ENCODE results near the gene PRDM12.
A peak's percentile ranks its signal among the peaks of the same experiment; 100 is the strongest.
"Not testable (repeated sequence)": the region's sequence is repeated elsewhere in the genome, so short reads cannot be mapped to it uniquely, and the experiment has no call there.

The PRDM12 gene

DNA sequence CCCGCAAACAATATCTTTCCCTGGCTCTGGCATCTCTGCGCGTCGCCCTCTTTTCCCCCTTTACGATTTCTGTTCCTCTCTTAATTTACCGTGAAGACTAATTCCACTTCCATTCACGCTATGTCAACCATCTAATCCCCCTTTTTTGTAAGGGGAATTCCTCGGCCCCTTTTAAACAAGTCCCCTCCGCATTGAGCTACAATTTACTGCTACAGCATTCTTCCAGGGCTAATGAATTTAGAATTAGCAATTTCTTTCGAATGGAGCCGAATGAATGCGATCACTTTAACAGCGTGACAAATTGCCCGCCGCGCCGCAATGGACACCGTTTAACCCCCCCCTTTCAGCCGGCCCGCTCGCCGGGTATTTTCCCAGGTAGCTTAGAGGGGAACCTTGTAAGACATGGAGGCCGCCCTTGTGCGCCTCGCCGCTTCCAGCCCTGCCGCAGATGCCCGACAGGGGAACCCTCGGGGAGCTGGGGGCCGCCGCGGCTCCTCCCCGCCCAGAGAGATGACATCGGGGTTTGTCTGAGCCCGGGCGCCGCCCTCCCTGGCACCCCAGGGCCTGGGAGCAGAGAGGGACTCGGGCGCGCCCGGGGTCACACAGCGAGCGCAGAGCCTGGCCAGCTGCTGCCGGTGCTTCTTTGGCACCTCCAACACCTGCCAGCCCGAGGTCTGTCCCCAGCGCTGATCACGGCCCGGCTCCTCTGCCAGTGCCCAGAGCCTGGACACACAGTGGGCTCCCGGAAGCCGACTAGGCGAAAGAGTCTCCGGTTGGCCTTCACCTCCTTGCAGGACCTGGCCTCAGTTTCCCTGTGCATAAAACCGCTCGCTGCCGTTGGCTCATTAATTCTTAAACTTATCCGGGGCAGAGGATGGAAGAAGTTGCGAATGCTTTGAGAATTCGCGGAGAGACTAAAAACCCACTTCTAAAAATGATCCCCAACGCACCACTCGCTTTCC lies 1.3 kb downstream of the PRDM12 start:
- DNase-seq: no peak

DNA sequence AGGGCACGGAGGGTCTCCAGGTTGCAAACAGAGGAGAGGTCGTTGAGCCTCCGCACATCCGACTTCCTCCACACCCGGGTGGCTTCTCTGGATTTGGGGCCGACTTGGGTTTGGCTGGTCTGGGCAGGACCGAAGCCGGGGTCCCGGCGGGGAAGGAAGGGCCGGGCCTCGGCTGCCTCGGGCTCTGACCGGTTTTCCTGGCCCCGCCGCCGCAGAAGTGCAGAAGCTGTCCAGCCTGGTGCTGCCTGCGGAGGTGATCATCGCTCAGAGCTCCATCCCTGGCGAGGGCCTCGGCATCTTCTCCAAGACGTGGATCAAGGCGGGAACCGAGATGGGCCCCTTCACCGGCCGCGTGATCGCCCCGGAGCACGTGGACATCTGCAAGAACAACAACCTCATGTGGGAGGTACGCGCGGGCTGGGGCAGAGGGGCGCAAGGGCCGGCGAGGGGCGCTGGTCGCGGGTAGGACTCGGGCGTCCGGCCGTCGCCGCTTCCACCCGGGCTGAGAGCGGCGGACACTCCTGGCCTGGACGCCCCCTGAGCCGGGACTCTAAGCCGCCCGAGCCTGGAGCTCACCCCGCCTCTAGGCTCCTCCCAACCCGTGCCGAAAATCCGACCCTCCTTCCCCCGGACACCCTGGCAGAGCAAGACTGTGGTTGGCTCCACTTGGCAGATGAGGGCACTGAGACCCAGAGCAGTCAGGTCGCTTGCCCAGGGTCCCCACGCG lies 2.2 kb downstream of the PRDM12 start:
- DNase-seq: no peak

DNA sequence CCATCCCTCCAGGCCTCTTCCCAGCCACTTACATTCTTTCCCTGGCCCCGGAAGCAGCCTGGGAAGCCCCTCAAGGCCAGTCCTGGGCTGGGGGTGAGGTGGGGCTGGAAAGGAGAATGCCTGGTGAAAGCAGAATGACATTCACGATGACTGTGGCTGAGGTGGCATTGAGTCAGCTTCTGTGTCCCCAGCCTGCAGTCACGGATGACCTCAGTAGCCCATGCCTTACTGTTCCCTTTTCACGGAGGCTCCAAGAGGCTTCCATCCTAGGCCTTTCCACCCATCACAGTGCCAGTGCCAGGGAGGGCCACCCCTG lies 2.7 kb downstream of the PRDM12 start:
- DNase-seq: no peak

DNA sequence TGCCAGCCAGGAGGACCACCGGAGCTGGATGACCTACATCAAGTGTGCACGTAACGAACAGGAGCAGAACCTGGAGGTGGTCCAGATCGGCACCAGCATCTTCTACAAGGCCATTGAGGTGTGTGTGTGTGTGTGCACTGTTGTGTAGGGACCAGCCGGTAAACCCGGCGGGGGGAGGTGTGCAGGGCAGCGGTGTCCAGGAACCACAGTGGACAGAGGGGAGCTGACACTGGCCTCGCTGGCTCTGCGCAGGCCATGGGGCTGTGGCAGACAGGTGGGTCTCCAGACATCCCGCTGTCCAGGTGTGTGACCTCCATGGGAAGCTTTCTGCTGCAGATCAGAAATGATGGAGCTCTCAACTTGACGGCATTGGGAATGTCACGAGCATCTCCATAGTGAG lies 3.8 kb downstream of the PRDM12 start:
- DNase-seq: no peak

DNA sequence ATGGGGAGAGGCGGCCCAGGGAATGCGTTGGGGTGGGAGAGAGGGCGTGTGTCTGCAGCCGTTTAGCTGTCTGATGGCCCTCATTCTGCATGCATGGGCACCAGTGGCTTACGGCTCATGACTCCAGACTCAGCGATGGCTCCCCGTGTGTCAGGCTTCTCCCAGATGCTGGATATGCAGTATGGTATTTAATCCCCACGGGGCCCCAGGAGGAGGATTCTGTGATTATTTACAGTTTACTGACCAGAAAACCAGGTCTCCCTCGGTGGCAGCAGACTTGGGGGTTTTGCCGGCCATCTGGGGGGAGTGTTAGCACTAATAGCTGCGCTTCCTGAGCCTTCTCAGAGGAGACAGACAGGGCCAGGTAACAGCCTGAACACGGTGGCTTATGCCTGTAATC lies 4.3 kb downstream of the PRDM12 start:
- no peak for DNase-seq

DNA sequence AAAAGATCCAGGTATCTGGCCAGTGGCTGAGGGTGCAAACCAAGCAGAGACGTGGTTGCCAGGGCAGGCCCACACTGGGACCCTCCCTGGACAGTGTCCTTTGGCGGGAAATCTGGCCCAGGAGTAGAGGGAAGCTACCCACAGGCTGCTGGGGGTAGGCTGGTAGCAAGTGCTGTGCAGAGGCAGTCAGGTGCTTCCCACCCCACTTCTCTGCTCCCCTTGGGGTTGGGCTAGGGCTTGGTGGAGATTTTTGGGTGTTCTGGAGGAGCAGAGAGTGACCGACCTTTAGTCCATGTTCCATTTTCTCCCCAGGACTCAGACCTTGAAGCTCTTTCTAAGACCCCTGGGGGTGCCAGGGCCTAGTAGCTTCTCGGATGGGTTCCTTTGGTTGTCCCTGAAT lies 5.6 kb downstream of the PRDM12 start:
- no peak for DNase-seq

DNA sequence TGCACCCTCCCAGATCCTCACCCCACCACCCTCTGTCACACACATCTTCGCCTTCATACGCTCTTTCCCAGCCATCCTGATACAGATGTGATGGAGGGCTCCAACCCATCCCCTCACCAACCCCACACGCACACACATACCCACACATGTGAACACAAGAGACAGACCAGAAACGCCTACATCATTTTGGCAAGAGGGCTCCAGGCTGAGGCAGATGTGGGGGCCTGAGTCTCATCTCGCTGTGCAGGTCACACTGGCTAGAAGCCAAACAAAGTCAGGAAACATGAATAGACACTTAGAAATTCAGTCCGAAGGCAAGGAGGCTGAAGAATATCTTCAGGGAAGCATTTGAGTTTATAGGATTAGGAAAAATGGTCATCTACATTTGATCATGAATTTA lies 6.2 kb downstream of the PRDM12 start:
- no peak for DNase-seq

DNA sequence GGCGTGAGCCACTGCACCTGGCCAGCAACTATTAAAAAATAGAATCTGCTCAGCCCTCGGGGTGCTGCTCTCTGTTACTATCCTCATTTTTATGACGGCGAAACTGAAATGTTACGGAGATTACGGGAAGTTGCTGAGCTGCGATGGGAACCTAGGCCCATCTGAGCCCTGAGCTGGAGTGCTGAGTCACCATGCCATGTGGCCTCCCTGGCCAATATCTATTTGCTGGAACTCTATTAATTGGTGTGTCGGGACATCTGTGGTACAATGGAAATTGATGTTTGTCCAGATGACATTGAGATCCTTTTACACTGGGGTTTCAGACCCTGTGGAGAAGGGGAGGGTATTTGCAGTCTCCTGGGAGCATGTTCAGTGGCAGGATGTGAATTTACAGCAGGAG lies 8.1 kb downstream of the PRDM12 start:
- no peak for DNase-seq

DNA sequence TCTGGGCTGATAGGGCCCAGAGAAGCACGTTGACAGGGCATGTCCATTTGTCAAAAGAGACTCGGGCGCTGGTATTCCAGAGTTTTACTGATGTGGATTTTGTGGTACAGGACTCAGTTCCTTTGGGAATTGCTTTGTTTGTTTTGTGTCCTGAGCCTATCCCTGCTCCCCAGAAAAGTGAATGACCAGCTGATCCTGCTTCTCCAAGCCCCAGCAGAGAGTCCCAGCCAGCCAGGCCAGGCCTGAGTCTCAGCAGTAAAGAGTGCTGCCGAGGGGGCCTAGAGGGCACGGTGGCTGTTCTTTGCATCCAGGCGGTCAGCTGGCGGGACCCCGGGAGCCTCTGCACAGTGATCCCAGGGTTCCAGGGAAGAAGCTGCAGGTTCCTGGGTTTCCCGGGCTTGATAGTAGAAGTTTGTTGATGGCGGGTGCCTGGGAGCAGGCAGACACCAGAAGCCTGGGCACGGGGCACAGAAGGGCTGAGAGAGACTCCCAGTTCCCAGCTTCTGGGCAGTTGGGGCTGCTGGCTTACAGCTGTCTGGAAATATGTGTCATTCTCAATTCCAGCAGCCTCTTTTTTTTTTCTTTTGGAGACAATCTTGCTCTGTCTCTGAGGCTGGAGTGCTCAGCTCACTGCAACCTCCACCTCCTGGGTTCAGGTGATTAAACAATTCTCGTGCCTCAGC lies 8.7 kb downstream of the PRDM12 start:
- DNase-seq: no peak

DNA sequence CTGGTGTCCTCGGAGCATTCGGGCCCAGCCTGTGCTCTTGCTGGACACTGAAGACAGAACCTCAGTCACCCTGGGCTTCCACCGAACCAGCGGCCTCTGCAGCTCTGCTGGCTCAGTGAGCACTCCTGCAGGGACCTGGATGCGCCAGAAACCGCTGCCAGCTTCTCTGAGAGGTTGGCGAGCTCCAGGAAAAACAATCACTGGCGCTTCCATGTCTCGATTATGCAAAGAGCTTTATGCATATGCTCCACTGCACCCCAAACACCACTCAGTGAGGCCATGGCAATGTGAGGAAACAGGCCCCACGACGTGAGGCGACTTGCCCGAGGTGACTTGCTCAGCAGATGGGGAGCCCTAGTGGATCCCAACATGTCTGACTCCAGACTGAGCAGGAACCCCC lies 11.0 kb downstream of the PRDM12 start:
- no peak for DNase-seq

DNA sequence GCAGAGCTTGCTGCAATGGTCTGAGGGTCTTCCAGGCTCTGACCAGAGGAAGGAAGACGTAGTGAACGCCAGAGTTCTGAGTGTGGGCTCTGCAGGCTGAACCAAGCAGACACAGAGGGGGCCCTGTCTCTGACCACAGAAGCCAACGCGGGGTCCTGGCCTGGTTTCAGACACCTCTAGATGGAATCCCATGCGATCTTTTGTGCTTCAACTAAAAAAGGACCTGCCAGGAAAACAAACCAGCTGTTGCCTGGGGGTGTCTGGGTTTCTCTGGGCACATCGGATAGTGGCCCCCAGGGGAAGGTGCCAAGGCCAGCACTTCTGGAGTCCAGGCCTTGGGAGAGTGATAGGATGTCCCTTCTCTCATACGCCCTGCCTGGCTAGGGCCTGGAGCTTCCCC lies 12.9 kb downstream of the PRDM12 start:
- DNase-seq: no peak

DNA sequence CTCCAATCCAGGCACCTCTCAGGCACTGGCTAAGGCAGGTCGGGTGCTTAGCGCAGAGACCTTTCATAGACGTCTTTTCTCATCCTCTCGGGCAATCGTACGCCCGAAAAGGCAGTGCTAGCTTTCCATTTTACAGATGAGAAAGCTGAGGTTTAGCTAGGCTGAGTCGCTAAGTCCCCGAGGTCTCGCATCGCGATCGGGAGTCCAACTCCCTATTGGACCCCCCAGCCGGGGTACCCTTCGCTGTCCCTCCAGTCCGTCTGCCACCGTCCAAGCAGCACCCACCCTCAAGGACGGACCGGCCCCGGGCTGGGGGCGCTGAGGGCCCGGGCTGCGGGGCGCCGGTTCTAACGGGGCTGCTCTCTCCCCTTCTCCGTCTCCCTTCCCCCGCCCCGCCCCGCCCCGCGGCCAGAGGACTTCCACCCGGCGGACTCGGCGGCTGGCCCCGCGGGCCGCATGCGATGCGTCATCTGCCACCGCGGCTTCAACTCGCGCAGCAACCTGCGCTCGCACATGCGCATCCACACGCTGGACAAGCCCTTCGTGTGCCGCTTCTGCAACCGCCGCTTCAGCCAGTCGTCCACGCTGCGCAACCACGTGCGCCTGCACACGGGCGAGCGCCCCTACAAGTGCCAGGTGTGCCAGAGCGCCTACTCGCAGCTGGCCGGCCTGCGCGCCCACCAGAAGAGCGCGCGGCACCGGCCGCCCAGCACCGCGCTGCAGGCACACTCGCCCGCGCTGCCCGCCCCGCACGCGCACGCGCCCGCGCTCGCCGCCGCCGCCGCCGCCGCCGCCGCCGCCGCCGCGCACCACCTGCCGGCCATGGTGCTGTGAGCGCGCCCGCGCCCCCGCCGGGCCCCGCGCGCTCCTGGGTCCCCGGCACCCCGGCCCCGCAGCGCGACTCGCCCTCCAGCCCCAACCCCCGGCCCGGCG lies 16.7 kb downstream of the PRDM12 start:
- DNase-seq: peak; percentile 72

DNA sequence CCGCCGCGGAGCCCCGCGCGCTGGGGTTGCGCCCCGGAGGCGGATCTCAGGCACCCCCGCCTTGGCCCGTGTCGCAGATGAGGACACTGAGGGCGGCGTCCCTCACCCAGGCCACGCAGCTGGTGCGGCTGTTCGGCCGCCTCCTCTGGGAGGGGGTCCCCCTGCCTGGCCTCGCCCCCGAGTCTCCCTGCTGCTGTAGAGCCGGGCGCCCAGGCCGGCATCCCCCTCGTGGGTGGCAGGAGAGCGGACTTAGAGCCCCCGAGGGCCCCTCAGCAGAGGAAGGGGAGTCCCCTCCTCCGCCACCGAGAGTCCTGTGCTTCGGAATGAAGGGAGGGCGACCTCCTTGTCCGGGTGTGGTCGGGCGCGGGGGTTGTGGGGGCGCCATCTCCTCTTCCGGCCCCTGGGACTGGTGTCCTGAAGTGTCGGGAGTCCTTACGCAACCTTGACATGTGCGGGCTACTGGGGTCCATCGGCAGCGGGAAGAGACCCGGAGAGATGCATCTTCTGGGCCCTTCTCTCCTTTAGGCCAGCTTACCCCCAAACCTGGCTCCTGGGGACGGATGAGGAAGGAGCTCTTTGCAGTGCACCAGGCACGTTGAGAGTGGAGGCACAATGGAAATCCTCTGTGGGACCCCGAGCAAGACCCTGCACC lies 17.5 kb downstream of the PRDM12 start:
- DNase-seq: peak; percentile 19

DNA sequence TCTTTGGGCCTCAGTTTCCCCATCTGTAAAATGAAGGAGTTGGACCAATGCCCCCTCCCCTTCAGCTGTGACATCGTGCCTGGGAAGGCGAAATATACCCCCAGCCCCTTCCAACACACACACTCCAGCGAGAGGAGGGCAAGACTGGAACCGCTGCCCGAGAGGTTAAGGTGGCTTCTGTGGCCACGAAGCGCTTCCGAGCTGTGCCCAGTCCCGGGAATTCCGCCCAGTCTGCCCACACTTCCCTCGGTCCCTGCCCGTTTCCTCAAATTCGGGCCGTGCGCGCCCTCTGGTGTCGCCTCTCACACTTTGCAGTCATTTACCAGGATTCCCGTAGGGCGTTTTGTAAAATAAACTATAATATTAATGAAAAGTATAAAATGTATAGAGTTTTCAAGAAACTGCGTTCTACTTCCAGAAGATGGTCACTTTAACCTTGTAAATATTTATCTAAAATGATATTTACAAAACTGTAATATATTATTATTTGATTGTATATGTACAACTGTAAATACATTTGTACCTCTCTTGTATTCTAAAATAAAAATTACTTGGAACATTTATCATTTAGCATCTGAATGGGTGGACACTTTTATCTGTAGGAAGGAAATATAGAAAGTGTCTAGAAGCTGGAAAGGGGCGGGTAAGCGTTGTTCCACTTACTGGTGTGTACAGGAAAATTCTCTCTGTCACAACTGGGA lies 18.2 kb downstream of the PRDM12 start:
- DNase-seq: peak; percentile 75

DNA sequence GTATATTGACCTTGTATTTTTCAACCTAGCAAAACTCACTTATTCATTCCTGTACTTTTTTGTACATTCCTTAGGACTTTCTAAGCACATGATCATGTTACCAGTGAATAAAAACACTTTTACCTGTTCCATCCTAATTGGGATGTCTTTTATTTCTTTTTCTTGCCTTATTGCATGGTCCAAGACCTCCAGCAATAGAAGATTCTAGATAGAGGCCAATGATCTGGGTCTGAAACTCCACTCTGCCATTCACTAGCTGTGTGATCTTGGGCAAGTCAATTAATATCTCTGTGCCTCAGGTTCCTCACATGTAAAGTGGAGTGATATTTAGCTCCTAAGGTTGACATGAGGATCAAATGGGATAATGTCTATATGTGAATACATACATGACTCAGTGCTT lies 20.7 kb downstream of the PRDM12 start:
- DNase-seq: no peak

DNA sequence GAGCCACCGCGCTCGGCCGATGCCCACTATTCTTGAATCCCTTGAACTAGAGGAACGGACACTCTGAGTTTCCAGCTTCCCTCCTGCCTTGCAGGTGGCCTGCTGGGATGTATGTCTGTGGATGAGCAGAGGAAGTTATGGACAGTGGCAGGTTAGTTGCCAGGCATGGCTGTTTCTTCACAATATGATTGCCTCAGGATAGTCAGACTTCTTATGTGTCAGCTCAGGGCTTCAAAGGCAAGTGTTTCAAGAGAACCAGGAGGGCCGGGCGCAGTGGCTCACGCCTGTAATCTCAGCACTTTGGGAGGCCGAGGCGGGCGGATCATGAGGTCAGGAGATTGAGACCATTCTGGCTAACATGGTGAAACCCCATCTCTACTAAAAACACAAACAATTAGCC lies 21.6 kb downstream of the PRDM12 start:
- DNase-seq: not testable (repeated sequence)

DNA sequence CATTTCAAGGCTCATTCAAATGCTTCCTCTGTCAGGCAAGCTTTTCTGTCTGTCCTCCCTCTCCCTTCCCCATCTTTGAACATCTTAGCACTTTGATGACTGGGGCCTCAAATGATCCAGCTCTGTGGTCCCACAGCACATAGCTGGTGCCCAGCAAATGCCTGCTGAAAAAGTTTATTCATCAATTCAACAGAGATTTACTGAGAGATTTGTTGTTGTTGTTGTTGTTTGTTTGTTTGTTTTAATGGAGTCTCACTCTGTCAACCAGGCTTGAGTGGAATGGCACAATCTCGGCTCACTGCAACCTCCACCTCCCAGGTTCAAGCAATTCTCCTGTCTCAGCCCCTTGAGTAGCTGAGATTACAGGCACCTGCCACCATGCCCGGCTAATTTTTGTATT lies 23.2 kb downstream of the PRDM12 start:
- no peak for DNase-seq

DNA sequence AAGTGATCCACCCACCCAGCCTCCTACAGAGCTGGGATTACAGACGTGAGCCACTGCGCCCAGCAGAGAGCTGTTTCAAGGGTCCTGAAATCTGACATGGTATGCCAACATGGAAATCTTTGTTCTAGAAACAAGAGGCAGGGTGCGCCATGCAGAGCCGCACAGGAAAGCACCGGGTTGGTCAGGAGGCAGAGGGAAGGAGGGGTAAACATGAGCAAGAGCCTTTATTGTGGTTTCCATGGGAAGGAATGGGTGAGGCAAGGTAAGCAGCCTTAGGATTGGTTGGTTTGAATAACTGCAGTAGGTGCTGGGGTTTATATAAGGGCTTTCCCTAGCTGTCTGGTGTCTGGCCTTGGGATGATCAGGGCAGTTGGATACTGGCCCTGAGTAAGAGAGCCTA lies 23.7 kb downstream of the PRDM12 start:
- peak; percentile 29 for DNase-seq

DNA sequence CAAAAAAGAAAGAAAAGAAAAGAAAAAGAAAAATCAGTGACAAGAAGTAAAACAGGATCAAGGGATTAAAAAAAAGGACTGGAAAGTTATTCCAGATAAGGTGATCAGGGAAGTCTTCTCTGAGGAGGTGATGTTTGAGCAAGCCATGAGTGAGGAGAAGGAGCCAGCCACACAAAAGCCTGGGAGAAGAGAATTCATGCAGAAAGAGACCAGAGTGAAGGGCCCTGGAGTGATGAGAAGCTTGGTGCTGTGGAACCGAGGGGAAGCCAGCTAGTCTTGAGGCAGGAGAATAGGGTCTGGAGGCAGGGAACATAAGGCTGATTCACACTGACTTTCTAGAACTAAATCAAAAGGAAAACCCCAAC lies 25.2 kb downstream of the PRDM12 start:
- no peak for DNase-seq

DNA sequence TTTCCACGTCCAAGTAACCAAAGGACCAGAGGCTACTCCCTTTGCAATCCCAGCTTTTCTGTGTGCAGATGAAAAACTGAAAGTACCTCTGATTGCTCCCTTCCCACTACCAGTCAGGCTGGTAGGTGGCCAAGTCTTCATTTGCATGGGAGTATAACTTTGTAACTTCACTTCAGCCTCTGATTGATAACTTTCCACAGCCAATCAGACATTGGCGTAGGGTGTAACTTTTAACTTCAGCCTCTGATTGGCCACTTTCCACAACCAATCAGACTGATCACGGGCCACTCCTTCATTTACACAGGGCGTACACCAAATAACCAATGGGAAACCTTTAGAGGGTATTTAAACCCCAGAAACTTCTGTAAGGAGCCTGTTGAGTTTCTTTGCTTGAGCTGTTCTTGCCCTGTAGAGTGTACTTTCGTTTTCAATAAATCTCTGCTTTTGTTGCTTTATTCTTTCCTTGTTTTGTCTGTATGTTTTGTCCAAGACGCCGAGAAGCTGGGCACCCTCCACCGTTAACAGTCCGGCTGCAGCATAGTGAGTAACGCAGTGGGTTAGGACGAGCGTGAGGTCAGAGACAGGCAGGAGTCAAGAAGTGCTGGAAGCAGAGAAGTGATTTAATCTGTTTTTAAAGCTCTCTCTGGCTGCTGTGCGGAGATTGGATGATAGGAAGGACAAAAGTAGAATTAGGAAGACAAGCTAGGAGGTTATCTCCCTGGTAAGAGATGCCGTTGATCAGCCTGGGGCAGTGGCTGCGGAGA lies 25.7 kb downstream of the PRDM12 start:
- DNase-seq: no peak

DNA sequence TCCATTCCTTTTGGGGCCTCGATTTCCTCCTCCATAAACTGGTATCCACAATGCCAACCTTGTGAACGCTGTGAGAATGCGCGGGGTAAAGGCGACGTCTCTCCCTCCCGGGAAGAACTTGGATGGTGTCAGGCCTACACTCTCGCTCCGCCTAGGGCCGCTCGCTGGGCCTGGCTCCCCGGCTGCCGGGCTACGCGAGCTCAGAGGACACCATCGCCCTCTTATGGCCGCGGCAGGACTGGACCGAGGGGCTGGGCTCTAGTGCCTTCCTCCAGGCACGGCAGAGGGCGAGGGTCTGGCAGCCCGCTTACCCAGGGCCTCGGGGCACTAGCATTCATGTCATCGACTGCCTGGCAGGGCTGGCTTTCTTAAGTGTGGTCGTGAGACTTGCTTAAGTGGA lies 27.9 kb downstream of the PRDM12 start:
- no peak for DNase-seq

All from CD4-positive, alpha-beta T cell treated with Interleukin-17A for 4 hours (primary cell).